Keratinocyte (primary cell): ENCODE results near the gene RB1. TPM values are rescaled to one million over a fixed set of nuclear protein-coding genes. Genes with fewer than 3 reads are reported as not detected.

Experiments
- DNase-seq: peaks from one replicate; pipeline ENCODE4 v3.0.0-alpha.2; 2011; ENCODE audit warnings: low read depth, missing footprints, low spot score
- FAIRE-seq: peaks from 2 replicates; lab custom pipeline; 2011; peaks lifted over from hg19 to GRCh38; lab: Jason Lieb, UNC
- H2AFZ ChIP-seq: 2 replicates; pipeline ENCODE4 v1.6.0; 2012; ENCODE audit warnings: low read length, control low read depth, inconsistent platforms; ENCODE audit not compliant: control insufficient read depth
- H3K27ac ChIP-seq: 2 replicates; pipeline ENCODE4 v1.5.1; 2011; ENCODE audit warnings: low read length; ENCODE audit not compliant: control insufficient read depth, insufficient read depth
- H3K27me3 ChIP-seq: 3 replicates; pipeline ENCODE4 v1.6.0; 2011; ENCODE audit warnings: low read length; ENCODE audit not compliant: control insufficient read depth, insufficient read depth; ENCODE audit errors: extremely low read depth
- H3K36me3 ChIP-seq, 2 experiments: 2 replicates in 1 of 2; 3 replicates in 1 of 2; pipeline ENCODE4 v1.5.1; 2011; ENCODE audit warnings: low read length in 2 of 2, mild to moderate bottlenecking in 1 of 2; ENCODE audit not compliant: control insufficient read depth in 2 of 2, insufficient read depth in 2 of 2; ENCODE audit errors: extremely low read depth in 1 of 2
- H3K4me1 ChIP-seq: 3 replicates; pipeline ENCODE4 v1.5.1; 2011; ENCODE audit warnings: low read length; ENCODE audit not compliant: control insufficient read depth, insufficient read depth; ENCODE audit errors: extremely low read depth
- H3K4me2 ChIP-seq: 3 replicates; pipeline ENCODE4 v1.6.0; 2011; ENCODE audit warnings: low read depth, low read length; ENCODE audit not compliant: control insufficient read depth, insufficient read depth; ENCODE audit errors: extremely low read depth
- H3K4me3 ChIP-seq, 3 experiments: fragments of 200-600 bp in 1 of 3; sonication (generic) in 1 of 3; 2 replicates in 2 of 3; 3 replicates in 1 of 3; pipeline ENCODE4 v1.5.1; 2011 to 2016; ENCODE audit warnings: low read length in 3 of 3, mild to moderate bottlenecking in 3 of 3, control low read depth in 2 of 3, inconsistent platforms in 1 of 3, low read depth in 1 of 3, mixed read lengths in 1 of 3, mixed run types in 1 of 3, moderate library complexity in 1 of 3; ENCODE audit not compliant: control insufficient read depth in 2 of 3, insufficient read depth in 2 of 3; ENCODE audit errors: extremely low read depth in 1 of 3
- H3K79me2 ChIP-seq: 2 replicates; pipeline ENCODE4 v1.6.0; 2012; ENCODE audit warnings: low read length; ENCODE audit not compliant: control insufficient read depth, insufficient read depth
- H3K9ac ChIP-seq: 3 replicates; pipeline ENCODE4 v1.6.0; 2011; ENCODE audit warnings: low read length; ENCODE audit not compliant: control insufficient read depth, insufficient read depth; ENCODE audit errors: extremely low read depth
- H3K9me1 ChIP-seq: 3 replicates; pipeline ENCODE4 v1.6.0; 2011; ENCODE audit warnings: low read length; ENCODE audit not compliant: control insufficient read depth, insufficient read depth; ENCODE audit errors: extremely low read depth
- H3K9me3 ChIP-seq: 2 replicates; pipeline ENCODE4 v1.5.1; 2012; ENCODE audit warnings: low read depth, low read length; ENCODE audit not compliant: control insufficient read depth
- H4K20me1 ChIP-seq: 3 replicates; pipeline ENCODE4 v1.6.0; 2011; ENCODE audit warnings: low read length; ENCODE audit not compliant: control insufficient read depth, insufficient read depth; ENCODE audit errors: extremely low read depth
- EZH2 ChIP-seq: IDR thresholded peaks from one replicate; pipeline ENCODE4 v1.6.1; 2012; ENCODE audit warnings: inconsistent platforms, mild to moderate bottlenecking, low read length, moderate library complexity
- dilution Hi-C: fragments of 300-500 bp; cut with MboI; formaldehyde crosslinking; loops from one replicate; pipeline ENCODE4 v1.7.0; 2020; ENCODE audit warnings: low sequenced_read_pairs; ENCODE audit not compliant: extremely low pct_ligation_motif_present
- polyA plus RNA-seq, 5 experiments: library from polyadenylated mRNA; depleted of rRNA in 3 of 5; stranded (reverse) in 3 of 5; stranded (forward) in 1 of 5; unstranded in 1 of 5; fragments of >200 nt; gene quantifications; 1 replicate in 1 of 5; 2 replicates in 3 of 5; 3 replicates in 1 of 5; pipeline versions ENCODE4 v1.2.1 to v1.2.3, GENCODE V29; 2011 to 2012; ENCODE audit warnings: missing spikeins in 2 of 5, low read depth in 1 of 5, low replicate concordance in 1 of 5
- TF ChIP-seq, protein P1 (sequence below), 3 experiments: IDR thresholded peaks in 1 of 3; conservative IDR thresholded peaks in 1 of 3; optimal IDR thresholded peaks in 1 of 3; 2 replicates in 2 of 3; 3 replicates in 1 of 3; pipeline versions ENCODE3 to v1.5.1; 2011; ENCODE audit warnings: low read length in 3 of 3, mild to moderate bottlenecking in 3 of 3, moderate library complexity in 2 of 3, control low read depth in 1 of 3, inconsistent platforms in 1 of 3; ENCODE audit not compliant: insufficient read depth in 2 of 3; ENCODE audit errors: extremely low read depth in 1 of 3

Gene RB1
- polyA plus RNA-seq, 1 donor (not counting 4 experiments of a cell fraction or from before 2014, with no cell fraction given), result 22.4 TPM

DNA sequence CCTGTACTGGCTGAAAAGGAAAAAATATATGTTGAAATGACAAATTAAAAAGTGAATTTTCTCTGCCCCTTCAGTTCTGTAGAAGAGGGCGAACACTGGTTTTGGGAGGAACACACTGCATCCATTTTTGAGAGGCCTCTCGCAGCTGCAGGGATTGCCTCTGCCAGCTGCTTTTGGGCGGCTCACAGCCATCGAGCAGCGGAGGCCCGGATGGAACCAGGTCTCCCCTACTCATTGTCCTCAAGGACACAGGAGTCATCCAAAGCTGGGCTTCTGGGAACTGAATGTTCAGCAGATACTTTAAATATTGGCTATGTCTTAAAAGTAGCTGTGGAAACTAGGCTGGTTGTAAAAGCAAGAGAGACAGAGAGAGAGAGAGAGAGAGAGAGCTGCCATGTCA, 212.2 kb downstream of the RB1 start:
- Histone ChIP-seq H2AFZ (no peak overlapping the region), H3K4me3 (no peak overlapping the region), H3K27ac (no peak overlapping the region), H4K20me1 (no peaks in the 10 kb centered on the region), H3K9ac (no peak overlapping the region), H3K36me3 (no peaks in the 10 kb centered on the region), H3K9me1 (no peaks in the 10 kb centered on the region), H3K79me2 (no peaks in the 10 kb centered on the region), H3K4me1 (peaks cover 6% of the 10 kb centered on the region), H3K27me3 (no peaks in the 10 kb centered on the region), H3K4me2 (no peak overlapping the region), H3K9me3 (no peaks in the 10 kb centered on the region)
- dilution Hi-C loops, result no loop called here
- FAIRE-seq, result no peak
- no peak for TF ChIP-seq EZH2
- TF ChIP-seq, protein P1, sequence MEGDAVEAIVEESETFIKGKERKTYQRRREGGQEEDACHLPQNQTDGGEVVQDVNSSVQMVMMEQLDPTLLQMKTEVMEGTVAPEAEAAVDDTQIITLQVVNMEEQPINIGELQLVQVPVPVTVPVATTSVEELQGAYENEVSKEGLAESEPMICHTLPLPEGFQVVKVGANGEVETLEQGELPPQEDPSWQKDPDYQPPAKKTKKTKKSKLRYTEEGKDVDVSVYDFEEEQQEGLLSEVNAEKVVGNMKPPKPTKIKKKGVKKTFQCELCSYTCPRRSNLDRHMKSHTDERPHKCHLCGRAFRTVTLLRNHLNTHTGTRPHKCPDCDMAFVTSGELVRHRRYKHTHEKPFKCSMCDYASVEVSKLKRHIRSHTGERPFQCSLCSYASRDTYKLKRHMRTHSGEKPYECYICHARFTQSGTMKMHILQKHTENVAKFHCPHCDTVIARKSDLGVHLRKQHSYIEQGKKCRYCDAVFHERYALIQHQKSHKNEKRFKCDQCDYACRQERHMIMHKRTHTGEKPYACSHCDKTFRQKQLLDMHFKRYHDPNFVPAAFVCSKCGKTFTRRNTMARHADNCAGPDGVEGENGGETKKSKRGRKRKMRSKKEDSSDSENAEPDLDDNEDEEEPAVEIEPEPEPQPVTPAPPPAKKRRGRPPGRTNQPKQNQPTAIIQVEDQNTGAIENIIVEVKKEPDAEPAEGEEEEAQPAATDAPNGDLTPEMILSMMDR (optimal IDR thresholded peaks at IDR 0.05 in 1 of 3, IDR thresholded peaks at IDR 0.05 in 1 of 3, conservative IDR thresholded peaks at IDR 0.05 in 1 of 3; ENCODE audit: extremely low read depth in 1 of 3, insufficient read depth in 2 of 3, low read length in 3 of 3), result no peak
- no peak for DNase-seq

DNA sequence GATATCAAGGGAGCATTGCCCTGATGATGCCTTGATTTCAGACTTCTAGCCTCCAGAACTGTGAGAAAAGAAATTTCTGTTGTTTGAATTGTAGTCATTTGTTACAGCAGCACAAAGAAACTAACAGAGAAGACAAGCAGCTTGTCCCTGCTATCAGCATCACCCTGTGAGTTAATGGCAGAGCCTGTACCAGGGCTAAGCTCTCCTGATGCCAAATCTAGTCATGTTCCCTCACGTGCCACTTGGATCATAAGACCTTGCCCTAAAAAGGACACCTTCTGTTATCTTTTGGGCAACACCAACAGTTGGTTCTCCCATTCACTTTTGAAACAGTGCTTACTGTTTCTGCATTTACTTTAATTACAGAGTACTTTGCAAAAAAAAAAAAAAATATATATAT, 214.5 kb downstream of the RB1 start:
- Histone ChIP-seq H3K27me3 (no peaks in the 10 kb centered on the region), H4K20me1 (no peaks in the 10 kb centered on the region), H3K9ac (no peak overlapping the region), H3K9me3 (no peaks in the 10 kb centered on the region), H3K4me3 (no peak overlapping the region), H3K79me2 (no peaks in the 10 kb centered on the region), H3K9me1 (no peaks in the 10 kb centered on the region), H3K36me3 (no peaks in the 10 kb centered on the region), H3K4me2 (no peak overlapping the region), H3K27ac (no peak overlapping the region), H3K4me1 (no peaks in the 10 kb centered on the region), H2AFZ (no peak overlapping the region)
- no peak for DNase-seq
- TF ChIP-seq EZH2, result no peak
- TF ChIP-seq, protein P1 (optimal IDR thresholded peaks at IDR 0.05 in 1 of 3, IDR thresholded peaks at IDR 0.05 in 1 of 3, conservative IDR thresholded peaks at IDR 0.05 in 1 of 3; ENCODE audit: extremely low read depth in 1 of 3, insufficient read depth in 2 of 3, low read length in 3 of 3), result no peak
- no peak for FAIRE-seq
- dilution Hi-C loops, result no loop called here
